ENCODE results near the gene OASL.
"Not testable (repeated sequence)": the region's sequence is repeated elsewhere in the genome, so short reads cannot be mapped to it uniquely, and the experiment has no call there.

- TF ChIP-seq CTCF, EP300 (IDR thresholded peaks at IDR 0.05): not testable (repeated sequence)
Observed at GRCh38 chr12:121064586-121064985, 25.5 kb upstream of the OASL start.
